Calu3 (cell line): ENCODE results near the gene ADAMTS18. TPM values are rescaled to one million over a fixed set of nuclear protein-coding genes. Genes with fewer than 3 reads are reported as not detected.

Experiments used
- BruUV-seq: library from RNA; stranded (reverse); fragments of 400-500 nt; replicated peaks from 2 replicates; lab custom pipeline; 2021; lab: Mats Ljungman, UMichigan
- CTCF ChIA-PET: fragments of 300-600 bp; sonication (Branson Sonifier 250); formaldehyde crosslinking; loops from one replicate; lab custom pipeline; 2022; ENCODE audit warnings: antibody characterized with exemption; lab: Charles Lee
- DNase-seq: peaks from one replicate; pipeline ENCODE4 v3.0.0; 2022
- H3K27ac Mint-ChIP-seq: one replicate; pipeline ENCODE4 v1.8.0; 2022; ENCODE audit warnings: mixed read lengths; ENCODE audit not compliant: unreplicated experiment
- H3K27me3 Mint-ChIP-seq: one replicate; pipeline ENCODE4 v1.8.0; 2022; ENCODE audit warnings: mixed read lengths; ENCODE audit not compliant: unreplicated experiment
- H3K36me3 Mint-ChIP-seq: one replicate; pipeline ENCODE4 v1.8.0; 2022; ENCODE audit warnings: mild to moderate bottlenecking, moderate library complexity, mixed read lengths; ENCODE audit not compliant: insufficient read depth, unreplicated experiment
- H3K4me1 Mint-ChIP-seq: one replicate; pipeline ENCODE4 v1.8.0; 2022; ENCODE audit warnings: mild to moderate bottlenecking, low read depth, mixed read lengths; ENCODE audit not compliant: unreplicated experiment
- H3K4me3 Mint-ChIP-seq: one replicate; pipeline ENCODE4 v1.8.0; 2022; ENCODE audit warnings: mild to moderate bottlenecking, low read depth, moderate library complexity, mixed read lengths; ENCODE audit not compliant: unreplicated experiment
- H3K9me3 Mint-ChIP-seq: one replicate; pipeline ENCODE4 v1.8.0; 2022; ENCODE audit warnings: low read depth, mixed read lengths; ENCODE audit not compliant: unreplicated experiment
- CTCF ChIP-seq: fragments of 200-600 bp; IDR thresholded peaks from one replicate; pipeline ENCODE4 v1.8.0; 2022; ENCODE audit warnings: antibody characterized with exemption; ENCODE audit not compliant: unreplicated experiment
- intact Hi-C: fragments of 100-400 bp; cut with micrococcal nuclease; formaldehyde crosslinking; loops from one replicate; pipeline ENCODE4 v1.10.0; 2022; ENCODE audit not compliant: unreplicated experiment
- total RNA-seq: library from RNA; stranded (reverse); gene quantifications from 2 replicates; pipeline ENCODE4 v1.2.3, GENCODE V29; 2022

The ADAMTS18 gene
- total RNA-seq, 1 experiment from 2014 or later, result not detected

DNA sequence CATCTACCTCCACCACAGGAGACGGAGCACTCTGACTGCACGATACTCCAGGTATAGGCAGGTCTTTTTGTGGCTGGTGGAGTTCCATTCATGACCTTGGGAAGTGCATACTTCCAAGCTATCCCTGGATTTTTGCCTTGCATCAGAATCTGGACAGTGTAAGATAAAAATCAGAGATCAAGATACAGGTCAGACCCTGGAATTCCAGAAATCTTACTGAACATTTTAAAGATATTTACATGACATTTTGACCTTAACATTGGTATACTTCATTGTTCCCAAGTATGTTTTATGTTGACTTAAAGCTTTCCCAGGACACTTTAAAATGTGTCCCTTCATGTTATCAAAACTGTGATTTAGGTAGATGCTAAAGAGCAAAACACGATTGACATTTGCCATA, 134.6 kb downstream of the ADAMTS18 start:
- no peak overlapping the region for H3K27ac Mint-ChIP-seq
- H3K36me3 Mint-ChIP-seq, result no peaks in the 10 kb centered on the region
- H3K9me3 Mint-ChIP-seq, result no peaks in the 10 kb centered on the region
- no peak for TF ChIP-seq CTCF
- no TSS peak for BruUV-seq
- intact Hi-C loops, result no loop called here
- H3K4me1 Mint-ChIP-seq, result peaks cover 39% of the 10 kb centered on the region
- no peak for DNase-seq
- H3K27me3 Mint-ChIP-seq, result no peaks in the 10 kb centered on the region
- H3K4me3 Mint-ChIP-seq, result no peak overlapping the region
- CTCF ChIA-PET, result no interaction called here

- H3K4me1 Mint-ChIP-seq, result peaks cover 39% of the 10 kb centered on the region
- H3K27ac Mint-ChIP-seq, result peak overlapping the region; percentile 3
- CTCF ChIA-PET, result interaction anchor here (0.8 kb wide), 1 partner anchor 283 kb away, joined by 3 read pairs; no protein-coding TSS in a partner anchor
- H3K27me3 Mint-ChIP-seq, result peaks cover 6% of the 10 kb centered on the region
- H3K9me3 Mint-ChIP-seq, result no peaks in the 10 kb centered on the region
- intact Hi-C loops, result loop anchor here (2.0 kb wide), 2 partner anchors 59 to 87 kb away; no protein-coding TSS in a partner anchor
- H3K4me3 Mint-ChIP-seq, result no peak overlapping the region
- no peak for TF ChIP-seq CTCF
- no TSS peak for BruUV-seq
- no peaks in the 10 kb centered on the region for H3K36me3 Mint-ChIP-seq
- DNase-seq, result no peak
These were observed 135.4 kb downstream of the ADAMTS18 start for GRCh38 chr16:77299395-77299794.

GRCh38 chr16:77298418-77299360, 136.1 kb downstream of the ADAMTS18 start:
- Mint-ChIP-seq H3K9me3 (no peaks in the 10 kb centered on the region), H3K4me1 (peaks cover 39% of the 10 kb centered on the region), H3K36me3 (no peaks in the 10 kb centered on the region), H3K27ac (peak overlapping the region; percentile 65), H3K4me3 (peak overlapping the region; percentile 34), H3K27me3 (peaks cover 13% of the 10 kb centered on the region)
- peak; percentile 78 for DNase-seq
- no peak for TF ChIP-seq CTCF
- intact Hi-C loops, result loop anchor here (2.0 kb wide), 2 partner anchors 60 to 88 kb away; no protein-coding TSS in a partner anchor
- CTCF ChIA-PET, result no interaction called here
- no TSS peak for BruUV-seq

DNA sequence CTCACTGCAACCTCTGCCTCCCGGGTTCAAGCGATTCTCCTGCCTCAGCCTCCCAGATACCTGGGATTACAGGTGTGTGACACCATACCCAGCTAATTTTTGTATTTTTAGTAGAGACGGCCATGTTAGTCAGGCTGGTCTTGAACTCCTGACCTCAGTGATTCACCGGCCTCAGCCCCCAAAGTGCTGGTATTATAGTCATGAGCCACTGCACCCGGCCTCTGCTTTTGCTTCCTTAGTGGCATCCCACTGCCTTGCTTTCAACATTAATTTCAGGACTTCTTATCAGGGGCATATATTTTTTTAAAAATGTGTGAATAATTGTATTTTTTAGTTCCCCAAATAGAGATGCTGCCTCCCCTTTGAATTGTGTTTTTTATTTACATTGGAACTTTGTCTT, 136.8 kb downstream of the ADAMTS18 start:
- H3K27ac Mint-ChIP-seq, result peak overlapping the region; percentile 65
- no peak for TF ChIP-seq CTCF
- no TSS peak for BruUV-seq

More for the DNA sequence above, 136.8 kb downstream of the ADAMTS18 start:
- Mint-ChIP-seq H3K4me3 (peak overlapping the region; percentile 34), H3K4me1 (peaks cover 39% of the 10 kb centered on the region), H3K9me3 (no peaks in the 10 kb centered on the region), H3K27me3 (peaks cover 13% of the 10 kb centered on the region), H3K36me3 (no peaks in the 10 kb centered on the region)
- DNase-seq, result peak; percentile 34
- intact Hi-C loops, result loop anchor here (2.0 kb wide), 2 partner anchors 61 to 89 kb away; no protein-coding TSS in a partner anchor
- CTCF ChIA-PET, result interaction anchor here (0.6 kb wide), 1 partner anchor 24 kb away, joined by 3 read pairs; no protein-coding TSS in a partner anchor
